Islet of Langerhans (tissue), 1 donor: ENCODE results near the gene CSMD2.
A peak's percentile ranks its signal among the peaks of the same experiment; 100 is the strongest.

Experiments used
- FAIRE-seq: peaks from one replicate; lab custom pipeline; 2011; peaks lifted over from hg19 to GRCh38; lab: Jason Lieb, UNC

The CSMD2 gene

GRCh38 chr1:33634806-33635205 lies 530.2 kb downstream of the CSMD2 start:
- FAIRE-seq, result no peak

GRCh38 chr1:33634143-33634542 lies 530.9 kb downstream of the CSMD2 start:
- no peak for FAIRE-seq

- FAIRE-seq, result peak; percentile 72
These were observed 531.8 kb downstream of the CSMD2 start for GRCh38 chr1:33633019-33633801.

- no peak for FAIRE-seq
These were observed 534.3 kb downstream of the CSMD2 start for GRCh38 chr1:33630686-33631085.

GRCh38 chr1:33626801-33627200 lies 538.2 kb downstream of the CSMD2 start:
- FAIRE-seq, result no peak

GRCh38 chr1:33624991-33625870 lies 539.8 kb downstream of the CSMD2 start:
- no peak for FAIRE-seq

GRCh38 chr1:33624261-33624990 lies 540.6 kb downstream of the CSMD2 start:
- no peak for FAIRE-seq

- no peak for FAIRE-seq
These were observed 541.2 kb downstream of the CSMD2 start for GRCh38 chr1:33623811-33624210.

- FAIRE-seq, result no peak
These were observed 542.3 kb downstream of the CSMD2 start for GRCh38 chr1:33622757-33623156.

- FAIRE-seq, result no peak
These were observed 546.4 kb downstream of the CSMD2 start for GRCh38 chr1:33618636-33619035.

- no peak for FAIRE-seq
These were observed 547.6 kb downstream of the CSMD2 start for GRCh38 chr1:33617451-33617850.

- no peak for FAIRE-seq
These were observed 548.2 kb downstream of the CSMD2 start for GRCh38 chr1:33616780-33617179.

GRCh38 chr1:33615546-33615945 lies 549.5 kb downstream of the CSMD2 start:
- FAIRE-seq, result no peak

GRCh38 chr1:33610864-33611455 lies 554.1 kb downstream of the CSMD2 start:
- FAIRE-seq, result no peak

- FAIRE-seq, result no peak
These were observed 554.6 kb downstream of the CSMD2 start for GRCh38 chr1:33610391-33610790.

GRCh38 chr1:33609739-33610138 lies 555.3 kb downstream of the CSMD2 start:
- no peak for FAIRE-seq

GRCh38 chr1:33608825-33609400 lies 556.1 kb downstream of the CSMD2 start:
- no peak for FAIRE-seq

- no peak for FAIRE-seq
These were observed 557.5 kb downstream of the CSMD2 start for GRCh38 chr1:33607444-33608005.

GRCh38 chr1:33606272-33606671 lies 558.8 kb downstream of the CSMD2 start:
- no peak for FAIRE-seq

GRCh38 chr1:33602271-33602670 lies 562.8 kb downstream of the CSMD2 start:
- FAIRE-seq, result no peak

- FAIRE-seq, result no peak
These were observed 563.3 kb downstream of the CSMD2 start for GRCh38 chr1:33601751-33602150.
